ENCODE data around the gene EIF4A3.

The EIF4A3 gene

GRCh38 chr17:80102664-80103448 is 44.1 kb downstream of the EIF4A3 start:
- no peaks in the 10 kb centered on the region for H3K27me3 ChIP-seq (replicated peaks; ENCODE audit: control insufficient read depth, insufficient read depth, low read length)
- no peak overlapping the region for H3K4me3 ChIP-seq (ENCODE audit: low read length)
- DNase-seq (ENCODE audit: low read depth): no peak
- no peak overlapping the region for H3K9ac ChIP-seq (ENCODE audit: low read length)
- peaks cover 14% of the 10 kb centered on the region for H3K4me1 ChIP-seq (ENCODE audit: control insufficient read depth, insufficient read depth, low read length)
- H3K9me3 ChIP-seq (ENCODE audit: control insufficient read depth, low read length): no peaks in the 10 kb centered on the region
- no peaks in the 10 kb centered on the region for H3K36me3 ChIP-seq (ENCODE audit: control insufficient read depth, insufficient read depth, low read length, severe bottlenecking)

- Histone ChIP-seq H3K9me3 (ENCODE audit: control insufficient read depth, low read length) (no peaks in the 10 kb centered on the region), H3K36me3 (ENCODE audit: control insufficient read depth, insufficient read depth, low read length, severe bottlenecking) (no peaks in the 10 kb centered on the region), H3K4me1 (ENCODE audit: control insufficient read depth, insufficient read depth, low read length) (peaks cover 14% of the 10 kb centered on the region), H3K27me3 (replicated peaks; ENCODE audit: control insufficient read depth, insufficient read depth, low read length) (peaks cover 3% of the 10 kb centered on the region), H3K9ac (ENCODE audit: low read length) (peak overlapping the region; percentile 97), H3K4me3 (ENCODE audit: low read length) (peak overlapping the region; percentile 99)
- DNase-seq (ENCODE audit: low read depth): peak; percentile 41
Measured at GRCh38 chr17:80101946-80102663, 44.8 kb downstream of the EIF4A3 start.

DNA sequence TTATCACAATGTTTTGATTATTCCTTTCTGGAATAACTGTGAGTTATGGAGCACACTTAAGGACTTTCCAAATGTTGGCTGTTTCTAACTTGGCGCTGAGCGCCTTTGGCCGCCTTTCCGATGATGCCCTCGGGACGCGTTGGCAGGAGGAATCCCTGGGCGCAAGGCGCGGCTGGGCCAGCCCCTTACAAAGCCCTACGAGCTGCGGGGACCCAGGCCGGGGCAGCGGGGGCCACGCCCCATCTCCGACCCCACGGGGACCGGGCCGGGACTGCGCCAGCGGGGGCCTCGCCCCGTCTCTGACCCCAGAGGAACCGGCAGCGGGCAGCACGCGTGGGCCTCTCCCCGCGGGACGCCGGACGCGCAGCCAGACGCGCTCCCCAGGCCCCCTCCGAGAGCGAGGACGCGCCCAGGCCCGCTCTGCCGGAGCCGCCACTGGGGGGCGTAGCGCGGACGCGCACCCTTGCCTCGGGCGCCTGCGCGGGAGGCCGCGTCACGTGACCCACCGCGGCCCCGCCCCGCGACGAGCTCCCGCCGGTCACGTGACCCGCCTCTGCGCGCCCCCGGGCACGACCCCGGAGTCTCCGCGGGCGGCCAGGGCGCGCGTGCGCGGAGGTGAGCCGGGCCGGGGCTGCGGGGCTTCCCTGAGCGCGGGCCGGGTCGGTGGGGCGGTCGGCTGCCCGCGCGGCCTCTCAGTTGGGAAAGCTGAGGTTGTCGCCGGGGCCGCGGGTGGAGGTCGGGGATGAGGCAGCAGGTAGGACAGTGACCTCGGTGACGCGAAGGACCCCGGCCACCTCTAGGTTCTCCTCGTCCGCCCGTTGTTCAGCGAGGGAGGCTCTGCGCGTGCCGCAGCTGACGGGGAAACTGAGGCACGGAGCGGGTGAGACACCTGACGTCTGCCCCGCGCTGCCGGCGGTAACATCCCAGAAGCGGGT is 45.6 kb downstream of the EIF4A3 start, which contains the start of gene GAA:
Gene GAA, plus strand, starts transcription at position 571 of the 935 bp plus-strand sequence. CDS start 3,006 bp downstream, outside the sequence.
- Histone ChIP-seq H3K27me3 (replicated peaks; ENCODE audit: control insufficient read depth, insufficient read depth, low read length) (peaks cover 5% of the 10 kb centered on the region), H3K9me3 (ENCODE audit: control insufficient read depth, low read length) (no peaks in the 10 kb centered on the region), H3K4me1 (ENCODE audit: control insufficient read depth, insufficient read depth, low read length) (peaks cover 14% of the 10 kb centered on the region), H3K4me3 (ENCODE audit: low read length) (peak within 1 kb of the TSS; percentile 99), H3K36me3 (ENCODE audit: control insufficient read depth, insufficient read depth, low read length, severe bottlenecking) (no peaks in the 10 kb centered on the region), H3K9ac (ENCODE audit: low read length) (peak within 1 kb of the TSS; percentile 97)
- peak; percentile 95 for DNase-seq (ENCODE audit: low read depth)

DNA sequence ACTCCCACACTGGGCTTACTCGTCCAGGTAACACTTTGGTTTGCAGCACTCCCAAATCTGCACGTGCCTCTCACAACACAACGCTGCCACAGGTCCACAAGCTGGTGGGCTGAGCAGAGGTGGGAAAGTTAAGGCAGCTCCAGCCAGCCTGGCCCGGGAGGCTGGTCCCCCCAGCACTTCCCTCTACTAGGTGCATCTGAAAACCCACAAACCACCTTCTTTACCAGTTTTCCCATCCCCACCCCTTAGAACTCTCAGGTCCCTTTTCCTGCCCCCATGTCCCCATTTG is 46.9 kb downstream of the EIF4A3 start:
- Histone ChIP-seq H3K27me3 (replicated peaks; ENCODE audit: control insufficient read depth, insufficient read depth, low read length) (peaks cover 5% of the 10 kb centered on the region), H3K4me1 (ENCODE audit: control insufficient read depth, insufficient read depth, low read length) (peaks cover 14% of the 10 kb centered on the region), H3K9ac (ENCODE audit: low read length) (no peak overlapping the region), H3K4me3 (ENCODE audit: low read length) (no peak overlapping the region), H3K36me3 (ENCODE audit: control insufficient read depth, insufficient read depth, low read length, severe bottlenecking) (no peaks in the 10 kb centered on the region), H3K9me3 (ENCODE audit: control insufficient read depth, low read length) (no peaks in the 10 kb centered on the region)
- DNase-seq (ENCODE audit: low read depth): no peak

GRCh38 chr17:80099291-80100034 is 47.5 kb downstream of the EIF4A3 start:
- Histone ChIP-seq H3K4me1 (ENCODE audit: control insufficient read depth, insufficient read depth, low read length) (peaks cover 14% of the 10 kb centered on the region), H3K27me3 (replicated peaks; ENCODE audit: control insufficient read depth, insufficient read depth, low read length) (peaks cover 5% of the 10 kb centered on the region), H3K9me3 (ENCODE audit: control insufficient read depth, low read length) (no peaks in the 10 kb centered on the region), H3K9ac (ENCODE audit: low read length) (no peak overlapping the region), H3K36me3 (ENCODE audit: control insufficient read depth, insufficient read depth, low read length, severe bottlenecking) (no peaks in the 10 kb centered on the region), H3K4me3 (ENCODE audit: low read length) (no peak overlapping the region)
- DNase-seq (ENCODE audit: low read depth): no peak

DNA sequence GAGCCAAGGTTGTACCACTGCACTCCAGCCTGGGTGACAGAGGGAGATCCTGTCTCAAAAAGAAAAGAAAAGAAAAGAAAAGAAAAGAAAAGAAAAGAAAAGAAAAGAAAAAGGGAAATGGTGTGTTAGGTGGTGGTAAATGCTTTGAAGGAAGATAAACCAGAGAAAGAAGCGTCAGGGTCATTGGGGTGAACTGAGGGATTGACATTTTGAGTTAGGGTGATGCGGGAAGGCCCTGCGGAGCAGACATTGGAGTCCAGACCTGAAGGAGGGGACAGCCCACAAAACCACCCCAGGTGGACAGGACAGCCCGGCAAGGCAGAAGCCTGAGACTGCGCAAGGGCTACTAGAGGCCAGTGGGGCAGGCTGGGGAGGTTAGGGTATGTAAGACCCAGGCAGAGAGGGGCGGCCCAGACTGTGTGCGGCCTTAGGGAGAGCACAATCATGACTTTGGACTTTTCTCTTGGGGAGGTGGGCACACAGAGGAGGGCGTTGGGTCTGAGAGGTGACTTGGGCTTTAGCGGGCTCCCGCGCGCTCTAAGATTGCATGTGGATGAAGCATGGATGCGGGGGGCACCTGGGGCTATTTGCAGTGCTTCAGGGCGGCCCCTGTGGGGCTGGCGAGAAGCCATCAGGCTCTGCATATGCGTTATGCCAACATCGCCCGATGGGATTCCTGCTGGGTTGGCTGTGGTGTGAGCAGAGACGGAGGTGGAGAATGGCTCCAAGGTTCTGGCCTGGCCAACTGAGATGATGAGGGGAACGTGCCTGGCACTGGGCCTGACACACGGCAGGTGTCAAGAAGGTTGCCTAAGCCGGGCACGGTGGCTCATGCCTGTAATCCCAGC is 48.9 kb downstream of the EIF4A3 start:
- H3K4me1 ChIP-seq (ENCODE audit: control insufficient read depth, insufficient read depth, low read length): peaks cover 14% of the 10 kb centered on the region
- H3K9me3 ChIP-seq (ENCODE audit: control insufficient read depth, low read length): no peaks in the 10 kb centered on the region
- no peak overlapping the region for H3K4me3 ChIP-seq (ENCODE audit: low read length)
- DNase-seq (ENCODE audit: low read depth): no peak
- H3K27me3 ChIP-seq (replicated peaks; ENCODE audit: control insufficient read depth, insufficient read depth, low read length): peaks cover 5% of the 10 kb centered on the region
- H3K9ac ChIP-seq (ENCODE audit: low read length): no peak overlapping the region
- no peaks in the 10 kb centered on the region for H3K36me3 ChIP-seq (ENCODE audit: control insufficient read depth, insufficient read depth, low read length, severe bottlenecking)

DNA sequence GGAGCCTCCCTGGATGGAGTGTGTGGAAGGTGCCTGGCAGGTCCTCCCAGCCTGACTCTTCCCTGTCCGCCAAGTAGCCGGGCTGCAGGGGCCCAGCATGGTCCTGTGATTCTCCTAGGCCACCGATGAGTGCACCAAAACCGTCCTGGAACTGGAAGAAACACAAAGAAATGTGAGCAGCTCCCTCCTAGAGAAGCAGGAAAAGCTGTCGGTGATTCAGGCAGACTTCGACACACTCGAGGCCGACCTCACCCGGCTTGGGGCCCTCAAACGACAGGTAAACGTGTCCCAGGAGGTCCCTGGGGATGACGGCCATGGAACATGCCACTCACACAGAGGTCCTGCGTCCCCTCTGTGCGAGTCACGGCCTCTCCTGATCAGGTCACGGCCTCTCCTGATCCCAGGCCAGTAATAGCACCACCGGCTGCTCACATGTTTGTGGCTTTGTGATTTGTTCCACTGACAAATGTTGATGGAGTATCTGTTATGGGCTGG is 49.8 kb downstream of the EIF4A3 start:
- no peak for DNase-seq (ENCODE audit: low read depth)

GRCh38 chr17:80096561-80097021 is 50.3 kb downstream of the EIF4A3 start:
- H3K4me1 ChIP-seq (ENCODE audit: control insufficient read depth, insufficient read depth, low read length): peaks cover 6% of the 10 kb centered on the region
- peaks cover 5% of the 10 kb centered on the region for H3K27me3 ChIP-seq (replicated peaks; ENCODE audit: control insufficient read depth, insufficient read depth, low read length)
- no peaks in the 10 kb centered on the region for H3K36me3 ChIP-seq (ENCODE audit: control insufficient read depth, insufficient read depth, low read length, severe bottlenecking)
- peak; percentile 10 for DNase-seq (ENCODE audit: low read depth)
- no peak overlapping the region for H3K9ac ChIP-seq (ENCODE audit: low read length)
- H3K4me3 ChIP-seq (ENCODE audit: low read length): no peak overlapping the region
- H3K9me3 ChIP-seq (ENCODE audit: control insufficient read depth, low read length): no peaks in the 10 kb centered on the region

More for the DNA sequence above, 49.8 kb downstream of the EIF4A3 start:
- no peak overlapping the region for H3K9ac ChIP-seq (ENCODE audit: low read length)
- H3K4me1 ChIP-seq (ENCODE audit: control insufficient read depth, insufficient read depth, low read length): peaks cover 11% of the 10 kb centered on the region
- no peaks in the 10 kb centered on the region for H3K36me3 ChIP-seq (ENCODE audit: control insufficient read depth, insufficient read depth, low read length, severe bottlenecking)
- peaks cover 5% of the 10 kb centered on the region for H3K27me3 ChIP-seq (replicated peaks; ENCODE audit: control insufficient read depth, insufficient read depth, low read length)
- no peak overlapping the region for H3K4me3 ChIP-seq (ENCODE audit: low read length)
- H3K9me3 ChIP-seq (ENCODE audit: control insufficient read depth, low read length): no peaks in the 10 kb centered on the region

GRCh38 chr17:80095844-80096475 is 51.0 kb downstream of the EIF4A3 start:
- Histone ChIP-seq H3K4me1 (ENCODE audit: control insufficient read depth, insufficient read depth, low read length) (peaks cover 6% of the 10 kb centered on the region), H3K36me3 (ENCODE audit: control insufficient read depth, insufficient read depth, low read length, severe bottlenecking) (no peaks in the 10 kb centered on the region), H3K27me3 (replicated peaks; ENCODE audit: control insufficient read depth, insufficient read depth, low read length) (peaks cover 5% of the 10 kb centered on the region), H3K4me3 (ENCODE audit: low read length) (no peak overlapping the region), H3K9me3 (ENCODE audit: control insufficient read depth, low read length) (no peaks in the 10 kb centered on the region), H3K9ac (ENCODE audit: low read length) (no peak overlapping the region)
- DNase-seq (ENCODE audit: low read depth): no peak

All from adipocyte (in vitro differentiated cells).